DMS53 treated with DMSO at 0.1 percent for 48 hours (cell line): Measurements from ENCODE around the gene OR2J2.
"Not testable (repeated sequence)": the region's sequence is repeated elsewhere in the genome, so short reads cannot be mapped to it uniquely, and the experiment has no call there.

Experiments
- DNase-seq: peaks from one replicate; lab custom pipeline; 2025; ENCODE audit not compliant: unreplicated experiment; lab: John Stamatoyannopoulos, UW

OR2J2 gene

DNA sequence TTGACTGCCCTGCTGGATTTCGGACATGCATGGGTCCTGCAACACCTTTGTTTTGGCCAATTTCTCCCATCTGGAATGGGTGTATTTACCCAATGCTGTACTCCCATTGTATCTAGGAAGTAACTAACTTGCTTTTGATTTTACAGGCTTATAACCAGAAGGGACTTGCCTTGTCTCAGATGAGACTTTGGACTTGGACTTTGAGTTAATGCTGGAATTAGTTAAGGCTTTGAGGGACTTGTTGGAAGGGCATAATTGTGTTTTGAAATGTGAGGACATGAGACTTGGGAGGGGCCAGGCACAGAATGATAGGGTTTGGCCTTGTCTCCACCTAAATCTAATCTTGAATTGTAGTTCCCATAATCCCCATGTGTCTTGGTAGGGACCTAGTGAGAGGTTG is 47.3 kb downstream of the OR2J2 start:
- not testable (repeated sequence) for DNase-seq
